ENCODE measurements around the gene QARS1. TPM values are rescaled to one million over a fixed set of nuclear protein-coding genes. Genes with fewer than 3 reads are reported as not detected.
A peak's percentile ranks its signal among the peaks of the same experiment; 100 is the strongest.

The QARS1 gene
- total and polyA plus RNA-seq, 2 of the 13 experiments (the other 11 are each of a cell fraction or from before 2014, with no cell fraction given): 307 to 327 TPM

DNA sequence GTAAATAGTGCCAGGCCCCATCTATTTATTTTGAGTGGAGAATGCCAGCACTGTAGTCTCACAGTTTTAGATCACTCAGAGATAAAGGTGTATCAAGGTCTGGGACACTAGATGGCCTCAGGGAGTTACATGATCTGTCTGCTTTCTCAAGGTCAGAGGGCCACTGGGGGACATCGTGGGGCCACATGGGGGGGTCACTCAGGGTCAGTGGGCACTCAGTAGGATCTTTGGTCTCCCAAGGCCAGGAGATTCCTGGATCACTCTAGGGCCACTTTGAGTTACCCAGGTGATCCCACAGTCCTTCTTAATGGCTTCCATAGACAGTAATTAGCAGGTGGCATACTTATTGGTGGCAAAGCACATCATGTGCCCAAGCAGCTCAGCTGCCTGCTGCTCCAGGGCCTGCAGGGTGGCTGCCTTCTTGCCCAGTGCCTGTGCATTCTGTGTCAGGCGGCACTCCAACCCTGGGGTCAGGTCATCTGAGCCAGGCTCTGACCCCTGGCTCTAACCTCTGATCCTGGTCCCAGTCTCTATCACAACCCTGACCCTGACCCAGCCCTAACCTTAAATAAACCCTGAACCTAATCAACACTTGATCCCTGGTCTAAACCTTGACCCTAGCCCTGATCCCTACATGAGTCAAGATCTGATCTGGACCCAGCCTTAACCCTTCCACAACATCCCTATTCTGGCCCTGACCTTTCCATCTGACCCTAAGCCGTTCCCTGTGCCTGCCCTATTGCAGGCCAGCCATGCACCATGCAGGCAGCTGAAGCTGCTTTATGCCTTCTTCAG, 30.1 kb upstream of the QARS1 start (continued):
- TF ChIP-seq RNF219 (CRISPR knock-in tag; IDR thresholded peaks at IDR 0.05) (no peak), HHEX (CRISPR knock-in tag; IDR thresholded peaks at IDR 0.05) (no peak), ZNF331 (CRISPR knock-in tag; IDR thresholded peaks at IDR 0.05) (no peak), MBNL3 (CRISPR knock-in tag; conservative IDR thresholded peaks at IDR 0.05) (no peak), MAFK (conservative IDR thresholded peaks at IDR 0.05 in 1 of 2, IDR thresholded peaks at IDR 0.05 in 1 of 2; ENCODE audit: low read length in 2 of 2) (peak in 1 of 2 experiments; percentile 58; a peak in 2 of 4 replicates), TBX2 (CRISPR knock-in tag; IDR thresholded peaks at IDR 0.05; ENCODE audit: borderline replicate concordance) (no peak), ZNF75D (CRISPR knock-in tag; IDR thresholded peaks at IDR 0.05; ENCODE audit: borderline replicate concordance) (no peak), BATF2 (CRISPR knock-in tag; IDR thresholded peaks at IDR 0.05) (no peak), ZNF580 (CRISPR knock-in tag; IDR thresholded peaks at IDR 0.05; ENCODE audit: borderline replicate concordance, low read depth) (0 out of 2 replicates have a peak, but pooled peaks have one; percentile 2), ZFP37 (CRISPR knock-in tag; IDR thresholded peaks at IDR 0.05; ENCODE audit: borderline replicate concordance) (no peak), STAT5B (CRISPR knock-in tag; IDR thresholded peaks at IDR 0.05) (no peak), ZNF44 (CRISPR knock-in tag; IDR thresholded peaks at IDR 0.05) (no peak), GATAD1 (CRISPR knock-in tag; IDR thresholded peaks at IDR 0.05) (no peak), ZNF205 (CRISPR knock-in tag; IDR thresholded peaks at IDR 0.05) (no peak), ZKSCAN8 (CRISPR knock-in tag; IDR thresholded peaks at IDR 0.05; ENCODE audit: borderline replicate concordance) (no peak), MXI1 (IDR thresholded peaks at IDR 0.05; ENCODE audit: borderline replicate concordance, low read depth, low read length) (no peak; the same call in 2 of the 3 replicates), ARNT (IDR thresholded peaks at IDR 0.05) (no peak), MBD4 (IDR thresholded peaks at IDR 0.05; ENCODE audit: borderline replicate concordance, low read length) (no peak), HDAC1 (CRISPR knock-in tag; IDR thresholded peaks at IDR 0.05) (0 out of 2 replicates have a peak, but pooled peaks have one; percentile 6), IKZF1 (IDR thresholded peaks at IDR 0.05) (no peak), HMGA1 (CRISPR knock-in tag; conservative IDR thresholded peaks at IDR 0.05) (no peak), ZNF18 (CRISPR knock-in tag; IDR thresholded peaks at IDR 0.05; ENCODE audit: insufficient replicate concordance) (no peak)
- TF ChIP-seq, protein P1, sequence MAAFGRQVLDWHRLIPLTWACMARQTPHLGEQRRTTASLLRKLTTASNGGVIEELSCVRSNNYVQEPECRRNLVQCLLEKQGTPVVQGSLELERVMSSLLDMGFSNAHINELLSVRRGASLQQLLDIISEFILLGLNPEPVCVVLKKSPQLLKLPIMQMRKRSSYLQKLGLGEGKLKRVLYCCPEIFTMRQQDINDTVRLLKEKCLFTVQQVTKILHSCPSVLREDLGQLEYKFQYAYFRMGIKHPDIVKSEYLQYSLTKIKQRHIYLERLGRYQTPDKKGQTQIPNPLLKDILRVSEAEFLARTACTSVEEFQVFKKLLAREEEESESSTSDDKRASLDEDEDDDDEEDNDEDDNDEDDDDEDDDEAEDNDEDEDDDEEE (CRISPR knock-in tag; IDR thresholded peaks at IDR 0.05): no peak
- TF ChIP-seq, protein P2, sequence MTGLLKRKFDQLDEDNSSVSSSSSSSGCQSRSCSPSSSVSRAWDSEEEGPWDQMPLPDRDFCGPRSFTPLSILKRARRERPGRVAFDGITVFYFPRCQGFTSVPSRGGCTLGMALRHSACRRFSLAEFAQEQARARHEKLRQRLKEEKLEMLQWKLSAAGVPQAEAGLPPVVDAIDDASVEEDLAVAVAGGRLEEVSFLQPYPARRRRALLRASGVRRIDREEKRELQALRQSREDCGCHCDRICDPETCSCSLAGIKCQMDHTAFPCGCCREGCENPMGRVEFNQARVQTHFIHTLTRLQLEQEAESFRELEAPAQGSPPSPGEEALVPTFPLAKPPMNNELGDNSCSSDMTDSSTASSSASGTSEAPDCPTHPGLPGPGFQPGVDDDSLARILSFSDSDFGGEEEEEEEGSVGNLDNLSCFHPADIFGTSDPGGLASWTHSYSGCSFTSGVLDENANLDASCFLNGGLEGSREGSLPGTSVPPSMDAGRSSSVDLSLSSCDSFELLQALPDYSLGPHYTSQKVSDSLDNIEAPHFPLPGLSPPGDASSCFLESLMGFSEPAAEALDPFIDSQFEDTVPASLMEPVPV (CRISPR knock-in tag; IDR thresholded peaks at IDR 0.05): no peak
